Stimulated activated CD4-positive, alpha-beta T cell treated with anti-CD3 and anti-CD28 coated beads, Interleukin-12 subunit alpha, Interleukin-12 subunit beta, amount 100 ng/mL, for 48 hours (primary cell): Measurements from ENCODE around the gene NUB1.

Source experiments
- DNase-seq, 3 donors: peaks; one replicate each; pipeline ENCODE4 v3.0.0-alpha.2; 2020; ENCODE audit warnings: low read depth in 2 of 3, low spot score in 1 of 3

NUB1 gene

DNA sequence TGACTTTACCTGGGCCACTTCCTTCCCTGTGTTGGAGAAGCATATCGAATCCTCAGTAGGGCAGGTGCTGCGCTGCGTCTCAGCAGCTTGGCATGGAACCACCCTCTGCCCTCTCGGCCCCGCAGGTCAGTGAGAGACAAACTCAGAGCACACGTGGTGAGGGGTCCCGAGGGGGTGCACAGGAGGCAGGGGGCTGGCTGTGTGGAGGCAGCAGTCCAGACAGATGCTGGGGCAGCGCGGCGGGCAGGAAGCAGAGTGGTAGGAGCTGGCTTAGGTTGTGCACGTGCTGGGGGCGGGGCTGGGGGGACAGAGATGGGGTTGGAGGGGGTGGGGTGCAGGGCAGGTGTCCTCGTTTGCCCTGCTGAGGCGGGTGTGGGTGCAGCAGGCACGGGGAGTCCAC, 33.1 kb downstream of the NUB1 start:
- no peak for DNase-seq

DNA sequence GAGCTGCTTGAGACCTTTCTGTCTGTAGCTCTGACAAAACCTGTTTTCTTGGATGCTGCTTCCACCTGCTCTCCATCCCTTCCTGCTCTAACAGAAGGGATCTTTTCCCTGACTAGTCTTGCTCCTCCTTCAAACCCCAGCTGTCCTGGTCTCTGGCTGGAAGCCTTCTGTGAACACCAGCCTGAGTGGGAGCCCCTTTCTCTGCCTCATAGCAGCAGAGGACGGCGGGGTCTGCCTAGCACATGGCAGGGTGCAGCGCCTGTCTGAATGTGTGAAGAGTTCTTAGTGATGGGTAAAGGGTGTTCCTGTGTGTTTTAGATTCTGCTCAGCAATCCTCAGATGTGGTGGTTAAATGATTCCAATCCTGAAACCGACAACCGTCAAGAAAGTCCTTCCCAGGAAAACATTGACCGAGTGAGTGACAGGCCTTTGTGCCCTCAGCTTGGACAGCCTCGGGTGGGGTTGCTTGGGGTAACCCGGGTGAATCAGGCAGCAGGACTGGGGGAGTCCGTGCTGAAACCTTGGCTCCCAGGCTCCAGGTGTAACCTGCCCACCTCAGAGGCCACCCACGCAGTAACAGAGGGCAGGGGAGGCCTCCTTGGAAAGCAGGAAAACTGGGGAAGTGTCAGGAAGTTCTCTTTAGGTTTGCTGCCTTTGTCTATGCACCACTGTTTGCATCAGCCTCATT, 34.1 kb downstream of the NUB1 start:
- no peak for DNase-seq

DNA sequence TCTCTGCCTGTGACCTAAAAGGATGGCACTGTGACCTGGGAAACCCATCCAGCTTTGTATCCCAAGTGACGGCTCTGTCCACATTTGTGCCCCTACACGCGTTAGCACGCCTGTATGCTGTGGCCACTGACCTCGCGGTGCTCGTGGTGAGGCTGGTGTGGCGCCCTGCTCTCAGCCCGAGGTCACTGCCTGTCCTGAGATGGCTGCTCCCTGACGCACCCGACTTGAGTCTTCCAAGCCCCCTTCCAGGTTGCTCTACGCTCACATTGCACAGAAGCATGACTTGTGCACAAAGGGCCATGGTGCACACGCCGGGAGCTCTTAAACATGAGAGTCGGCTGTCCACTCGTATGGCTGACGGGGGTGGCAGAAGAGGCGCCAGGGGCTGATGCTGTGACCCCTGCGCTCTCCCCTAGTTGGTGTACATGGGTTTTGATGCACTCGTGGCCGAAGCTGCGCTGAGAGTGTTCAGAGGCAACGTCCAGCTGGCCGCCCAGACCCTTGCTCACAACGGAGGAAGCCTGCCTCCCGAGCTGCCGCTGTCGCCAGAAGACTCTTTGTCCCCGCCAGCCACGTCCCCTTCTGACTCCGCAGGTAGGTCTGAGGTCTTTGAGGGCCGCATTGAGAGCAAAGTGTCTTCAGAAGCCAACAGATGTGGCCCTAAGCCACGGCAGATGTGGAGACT, 34.7 kb downstream of the NUB1 start:
- DNase-seq: no peak

DNA sequence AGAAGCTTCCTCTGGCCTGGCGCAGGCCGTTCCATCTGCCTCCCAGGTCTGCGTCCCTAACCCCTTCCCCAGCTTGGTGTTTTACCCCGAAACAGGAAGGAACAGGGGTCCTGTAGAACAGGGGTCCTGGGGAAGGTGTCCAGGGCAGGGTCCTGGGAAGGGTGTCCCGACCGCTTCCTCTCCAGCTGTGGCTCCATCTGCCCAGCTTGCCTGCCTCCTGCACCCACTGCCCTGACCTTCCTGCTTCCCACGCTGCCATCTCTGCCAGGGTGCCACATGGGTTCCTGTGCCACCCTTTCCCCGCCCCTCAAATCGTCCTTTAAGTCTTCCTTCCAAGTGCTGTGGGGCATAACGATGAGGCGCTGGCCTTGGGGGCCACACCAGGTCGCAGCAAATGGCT, 35.8 kb downstream of the NUB1 start:
- no peak for DNase-seq

DNA sequence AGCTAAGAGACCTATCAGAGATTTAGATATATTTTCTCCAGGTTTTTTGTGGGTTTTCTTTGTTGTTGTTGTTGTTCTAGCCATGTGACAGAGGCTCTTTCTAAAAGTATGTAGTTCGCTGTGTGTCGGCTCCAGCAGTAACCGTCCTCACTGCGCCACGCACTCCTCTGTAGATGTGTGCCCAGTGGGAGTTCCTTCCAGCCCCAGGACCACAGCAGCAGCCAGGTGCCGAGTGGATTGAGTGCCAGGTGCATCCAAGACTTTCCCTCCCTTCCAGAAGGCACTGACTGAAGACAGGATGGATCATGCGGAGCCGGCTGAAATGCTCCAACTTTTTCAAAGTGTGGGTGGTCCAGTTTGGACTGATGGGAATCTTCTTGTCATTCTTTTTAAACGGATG, 36.4 kb downstream of the NUB1 start:
- no peak for DNase-seq

DNA sequence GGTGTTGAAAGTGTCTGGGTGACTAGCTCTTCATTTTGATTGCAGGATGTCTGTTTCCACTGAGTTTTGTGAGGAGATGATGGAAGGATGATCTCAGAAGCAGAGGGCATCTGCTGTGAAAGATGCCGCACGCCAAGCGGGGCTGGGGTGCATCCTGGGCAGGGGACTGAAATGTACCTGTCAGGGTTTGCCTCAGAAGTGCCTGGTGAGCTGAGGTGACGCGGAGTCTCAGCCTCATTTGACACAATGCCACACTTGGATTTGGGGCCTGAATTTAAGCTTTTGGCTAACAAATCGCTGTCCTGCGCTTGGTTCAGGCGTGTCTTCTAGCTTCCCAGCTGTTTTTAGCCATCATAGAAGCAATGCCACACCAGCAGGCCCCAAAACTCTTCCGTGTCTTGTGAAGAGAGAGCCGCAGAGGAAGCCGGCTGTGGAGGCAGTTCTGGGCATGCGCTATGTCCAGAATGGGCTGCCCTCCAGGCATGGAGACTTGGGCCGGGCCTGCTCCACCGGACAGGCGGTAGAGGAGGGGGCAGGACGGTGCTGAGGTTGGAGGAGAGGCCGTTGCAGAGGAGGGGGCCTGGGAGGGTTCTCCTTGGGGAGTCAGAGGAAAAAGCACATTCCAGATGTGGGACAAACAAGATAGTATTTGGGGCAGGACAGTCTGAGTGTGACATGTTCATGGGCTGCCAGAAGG, 37.0 kb downstream of the NUB1 start:
- no peak for DNase-seq

DNA sequence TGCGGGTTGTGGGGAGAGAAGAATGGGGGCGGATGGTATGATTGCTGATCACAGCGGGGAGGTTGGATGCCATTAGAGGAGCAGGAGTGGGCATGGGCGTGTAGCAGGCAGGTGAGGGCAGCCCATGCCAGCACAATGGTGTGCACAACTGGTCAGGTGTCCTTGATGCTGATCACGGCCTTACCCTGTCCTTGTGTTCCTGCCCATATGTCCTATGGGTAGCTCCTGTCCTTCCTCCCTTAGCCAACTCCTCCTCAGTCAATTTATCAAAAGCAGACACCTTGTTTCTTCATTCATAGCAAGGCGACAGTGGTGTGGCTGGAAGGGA, 37.5 kb downstream of the NUB1 start:
- no peak for DNase-seq

DNA sequence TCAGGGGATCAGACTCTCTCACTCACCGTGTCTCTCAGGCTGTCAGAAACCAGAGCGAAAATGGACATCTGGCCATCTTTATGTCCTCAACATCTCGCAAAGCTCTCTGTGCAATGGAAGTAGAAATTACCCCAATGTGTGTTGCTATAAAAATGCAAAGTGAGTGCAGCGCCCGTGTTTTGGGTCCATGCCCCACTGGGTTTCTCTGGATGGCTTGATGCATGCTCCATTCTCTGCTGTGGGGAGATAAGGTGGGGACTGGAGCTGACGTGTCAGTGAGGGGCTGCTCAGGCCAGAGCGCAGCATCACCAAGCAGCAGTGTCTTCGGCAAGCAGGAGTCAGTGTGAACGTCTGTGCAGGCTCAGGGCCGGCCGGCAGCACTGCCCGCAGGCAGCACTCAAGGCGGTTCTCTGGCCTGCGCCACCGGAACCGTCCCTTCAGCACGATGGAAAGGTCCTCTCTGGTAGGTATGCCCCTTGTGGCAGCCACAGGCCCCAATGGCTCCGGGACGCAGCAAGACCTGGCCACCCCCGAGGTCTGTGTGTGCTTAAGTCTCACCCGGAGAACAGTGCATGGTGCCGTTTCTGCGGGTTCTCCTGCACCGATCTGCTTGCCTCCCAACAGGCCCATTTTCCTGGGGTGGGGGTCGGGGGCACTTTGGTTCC, 38.1 kb downstream of the NUB1 start:
- no peak for DNase-seq

DNA sequence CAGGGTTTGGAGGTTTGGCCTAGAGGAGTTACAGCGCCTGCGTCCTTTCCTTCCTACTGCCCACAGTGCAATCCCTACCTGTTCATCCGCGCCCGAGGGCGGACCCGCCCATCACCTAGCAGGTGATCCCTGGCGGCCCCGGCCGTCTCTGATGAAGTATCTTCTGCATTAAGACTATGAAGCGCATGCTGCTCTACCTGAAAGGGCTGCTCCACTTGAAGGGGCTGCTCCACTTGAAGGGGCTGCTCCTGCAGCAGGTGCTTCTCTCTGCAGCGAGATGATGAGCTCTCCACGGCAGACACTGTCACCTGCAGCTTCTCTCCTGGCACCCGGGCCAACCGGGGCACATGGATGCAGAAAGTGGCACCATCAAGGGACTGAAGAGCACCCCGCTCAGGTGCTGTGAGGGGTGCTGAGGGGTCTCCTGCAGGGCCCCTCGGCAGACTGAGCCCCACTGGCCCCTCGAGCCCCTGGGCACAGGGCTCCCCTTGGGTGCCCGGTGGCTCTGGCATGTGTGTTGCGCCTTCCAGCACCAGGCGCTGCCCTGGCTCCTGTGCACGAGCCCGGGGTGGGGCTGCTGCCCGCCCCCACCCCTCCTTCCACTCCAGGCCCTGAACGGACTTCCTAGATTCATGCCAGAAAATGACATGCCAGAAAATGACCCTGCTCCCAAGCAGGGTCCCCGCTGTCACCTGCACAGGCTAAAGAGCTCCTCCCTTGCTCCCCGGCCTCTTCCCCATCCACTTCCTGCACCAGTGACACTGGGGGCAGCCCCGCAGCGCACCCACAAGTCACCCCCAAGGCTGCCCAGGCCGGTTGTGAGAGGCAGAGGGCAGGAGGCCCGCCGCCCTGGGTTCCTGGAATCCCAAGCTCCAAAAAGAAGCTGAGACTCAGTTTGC, 38.8 kb downstream of the NUB1 start:
- DNase-seq: no peak

DNA sequence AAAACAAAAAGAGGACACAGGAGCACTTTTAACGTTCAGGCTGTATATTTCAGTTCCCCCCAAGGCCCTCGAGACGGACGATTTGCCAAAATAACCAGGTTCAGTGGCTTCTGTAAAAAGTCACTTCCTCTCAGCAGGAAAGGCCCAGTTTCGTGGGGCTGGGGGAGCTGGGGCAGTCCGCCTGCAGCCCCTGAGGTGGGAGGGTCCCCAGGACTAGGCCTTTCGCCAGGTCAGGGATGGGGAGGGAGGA, 39.4 kb downstream of the NUB1 start:
- DNase-seq: no peak

DNA sequence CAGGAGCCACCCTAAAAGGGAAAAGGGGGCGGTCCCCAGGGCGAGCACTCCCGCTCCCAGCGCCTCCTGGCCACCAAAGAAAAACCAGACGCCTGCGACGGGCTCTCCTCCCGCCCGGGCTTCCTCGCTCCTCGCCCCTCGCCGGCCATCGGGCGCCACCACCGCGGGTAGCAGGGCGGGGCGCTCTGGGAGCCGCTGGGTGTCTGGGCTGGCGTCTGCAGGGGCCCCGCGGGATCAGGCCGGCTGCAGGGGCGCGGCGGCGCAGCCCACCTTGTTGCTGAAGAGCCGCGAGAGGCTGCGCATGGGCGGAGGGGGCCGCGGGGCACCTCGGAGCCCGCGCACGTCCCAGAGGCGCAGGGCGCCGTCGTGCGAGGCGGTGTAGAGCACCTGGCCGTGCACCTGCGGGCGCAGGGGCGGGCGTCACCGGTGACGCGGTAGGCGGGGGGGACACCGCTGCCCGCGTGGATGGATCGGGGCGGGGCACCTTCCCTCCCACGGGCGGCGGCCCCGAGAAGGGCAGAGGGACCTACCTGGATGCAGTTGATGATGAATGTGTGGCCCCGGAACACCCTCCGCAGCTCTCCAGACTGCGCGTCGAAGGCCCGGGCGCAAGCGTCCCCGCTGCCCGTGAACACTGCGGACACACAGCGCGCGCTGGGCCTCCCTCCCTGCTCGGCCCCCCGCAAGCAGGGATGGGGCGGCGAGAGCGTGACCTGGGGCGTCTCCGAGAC, 39.9 kb downstream of the NUB1 start:
- DNase-seq: no peak

DNA sequence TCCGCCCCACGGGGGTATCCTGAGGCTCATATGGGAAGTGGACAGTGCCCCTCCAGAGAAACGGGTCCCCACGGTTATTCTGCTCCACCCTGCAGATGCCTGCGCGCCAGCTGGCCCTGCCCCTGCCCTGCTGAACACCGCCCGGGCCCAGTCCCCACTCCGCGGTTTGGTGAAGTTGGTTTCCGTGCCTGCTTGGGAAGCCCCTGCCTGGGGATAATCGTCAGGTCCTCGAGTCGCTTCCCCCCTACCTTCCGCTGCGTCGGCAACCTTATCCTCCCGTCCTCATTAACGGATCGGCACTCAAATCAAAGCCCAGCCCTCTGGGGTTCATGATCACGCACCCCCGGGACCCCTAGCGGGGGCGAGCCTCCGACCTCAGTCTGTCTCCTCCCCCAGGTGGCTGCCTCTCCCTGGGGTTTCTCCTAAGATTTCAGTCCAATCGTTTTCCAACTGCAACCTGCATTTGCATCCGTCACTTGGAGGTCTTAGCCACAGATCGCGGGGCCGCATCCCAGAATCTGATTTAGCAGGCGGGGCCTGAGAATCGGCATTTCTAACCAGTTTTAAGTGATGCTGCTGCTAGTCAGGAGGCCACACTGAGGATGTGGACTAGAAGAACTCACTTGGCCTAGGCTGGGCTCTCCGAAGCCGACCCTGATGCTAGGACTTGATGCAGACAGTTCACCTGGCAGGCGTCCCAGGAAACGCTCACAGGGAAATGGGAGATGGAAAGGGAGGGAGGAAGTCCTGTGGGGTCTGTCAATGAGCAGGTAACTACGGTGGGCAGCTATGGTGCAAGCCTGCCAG, 40.7 kb downstream of the NUB1 start:
- DNase-seq: no peak

DNA sequence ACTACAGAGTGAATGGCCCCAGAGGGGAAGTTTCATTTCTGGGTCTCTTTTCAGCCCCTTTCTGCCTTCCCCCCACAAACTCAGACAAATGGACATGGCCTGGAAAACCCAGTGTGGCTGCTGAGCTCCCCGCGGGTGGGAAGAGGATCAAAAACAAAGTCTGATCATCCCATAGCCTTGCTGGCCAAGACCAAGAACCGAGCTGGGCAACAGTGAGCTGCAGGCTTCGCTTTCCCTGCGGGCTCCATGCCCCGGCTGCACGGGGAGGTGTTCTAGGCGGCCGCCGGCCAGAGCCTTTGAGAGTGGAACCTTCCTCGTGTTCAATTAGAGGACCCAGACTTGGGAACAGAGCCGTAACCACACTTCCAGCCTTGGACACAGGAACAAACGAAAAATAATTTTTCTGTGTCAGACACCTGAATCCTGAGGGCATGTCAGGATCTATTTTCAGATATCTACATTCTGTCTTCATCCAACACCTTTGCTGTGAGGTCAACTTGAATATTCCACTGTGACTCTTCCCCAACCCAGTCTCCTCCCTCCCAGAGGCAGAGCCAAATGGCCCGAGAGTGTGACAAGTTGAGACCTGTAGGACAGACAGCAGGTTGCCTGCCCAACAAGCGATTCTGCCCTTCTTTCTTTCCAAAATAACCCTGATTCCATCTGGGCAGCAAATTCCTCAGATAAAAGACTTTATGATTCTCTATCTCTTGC, 42.2 kb downstream of the NUB1 start:
- DNase-seq: no peak

DNA sequence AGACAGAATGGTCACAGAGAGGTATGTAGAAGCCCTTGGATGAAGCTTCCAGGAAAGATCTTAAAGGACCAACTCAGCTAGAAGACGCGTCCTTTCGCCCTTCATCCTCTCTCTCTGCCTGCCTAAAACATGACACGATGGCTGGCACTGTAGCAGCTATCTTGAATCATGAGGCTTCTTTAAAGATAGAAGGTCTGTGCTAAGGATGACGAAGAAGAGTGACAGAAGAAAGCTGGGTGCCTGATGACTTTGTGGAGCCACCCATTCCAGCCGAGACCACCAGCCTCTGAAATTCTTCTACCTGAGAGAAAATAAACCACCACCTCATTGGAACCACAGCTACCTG, 42.7 kb downstream of the NUB1 start:
- no peak for DNase-seq

DNA sequence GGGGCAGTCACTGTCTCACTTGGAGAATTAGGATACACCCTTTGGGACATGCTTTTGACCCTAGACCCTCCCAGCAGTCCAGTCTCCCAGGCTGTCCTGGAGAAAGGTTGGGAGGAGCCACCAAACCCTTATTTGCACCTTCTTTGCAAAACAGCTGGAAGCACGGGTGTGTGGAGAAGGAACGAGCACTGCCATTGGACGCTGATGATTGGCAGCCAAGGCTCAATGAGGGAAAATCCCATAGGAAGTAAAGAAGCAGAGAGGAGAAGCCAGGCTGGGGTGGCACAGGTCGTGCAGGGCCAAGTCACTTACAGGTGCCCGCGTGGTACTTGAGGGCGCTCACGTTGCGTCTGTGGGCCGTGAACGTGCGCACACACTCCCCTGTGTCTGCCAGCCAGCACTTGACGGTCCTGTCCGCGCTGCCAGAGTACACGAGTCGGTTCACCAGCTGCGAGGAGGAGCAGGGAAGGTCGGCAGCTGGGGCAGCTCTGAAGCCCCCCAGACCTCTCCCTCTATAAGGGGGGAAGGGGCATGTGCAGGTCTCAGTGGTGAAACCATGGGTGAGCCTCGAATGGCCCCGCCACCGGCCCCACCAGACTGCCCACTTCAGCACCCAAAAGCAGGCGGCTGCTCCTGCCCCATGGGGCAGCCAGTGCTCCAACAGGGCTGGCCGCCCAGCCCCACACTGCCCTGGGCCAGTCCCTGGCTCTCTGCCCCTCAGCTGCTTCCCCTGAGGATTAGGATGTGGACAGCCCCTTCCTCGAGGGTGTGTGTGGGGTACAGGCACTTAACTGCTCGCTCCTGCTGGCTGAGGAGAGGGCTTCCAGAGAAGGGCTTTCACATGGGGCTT, 43.4 kb downstream of the NUB1 start:
- no peak for DNase-seq

DNA sequence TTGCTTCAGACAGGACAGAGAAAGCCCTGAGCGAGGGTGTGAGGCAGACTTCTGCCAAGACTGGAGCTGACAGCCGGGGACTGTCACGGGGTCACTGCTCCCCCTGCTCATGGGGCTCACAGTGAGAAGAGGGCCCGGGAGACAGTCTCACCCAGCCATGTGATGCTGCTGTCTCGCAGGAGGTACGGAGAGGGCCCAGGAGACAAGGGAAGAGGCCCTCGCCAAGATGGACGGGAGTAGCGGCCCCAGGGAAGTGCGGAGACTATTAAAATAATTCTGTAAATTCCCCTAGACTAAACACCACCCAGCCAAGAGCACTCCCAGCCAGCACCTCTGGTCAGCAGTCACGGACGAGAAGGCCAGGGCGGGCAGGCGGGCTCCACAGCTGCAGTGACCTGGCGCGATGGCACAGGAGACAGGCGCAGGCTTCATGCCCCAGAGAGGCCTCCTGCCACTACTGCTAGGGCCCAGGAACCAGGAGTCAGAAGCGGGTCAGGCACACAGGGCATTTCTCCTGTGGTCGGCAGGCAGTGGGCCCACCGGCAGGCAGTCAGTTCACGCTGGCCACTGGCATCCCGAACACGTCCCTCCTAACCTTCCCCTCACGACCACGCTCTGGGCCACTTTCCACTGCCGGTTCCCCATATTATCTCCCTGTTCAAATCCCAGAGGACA, 44.2 kb downstream of the NUB1 start:
- no peak for DNase-seq

DNA sequence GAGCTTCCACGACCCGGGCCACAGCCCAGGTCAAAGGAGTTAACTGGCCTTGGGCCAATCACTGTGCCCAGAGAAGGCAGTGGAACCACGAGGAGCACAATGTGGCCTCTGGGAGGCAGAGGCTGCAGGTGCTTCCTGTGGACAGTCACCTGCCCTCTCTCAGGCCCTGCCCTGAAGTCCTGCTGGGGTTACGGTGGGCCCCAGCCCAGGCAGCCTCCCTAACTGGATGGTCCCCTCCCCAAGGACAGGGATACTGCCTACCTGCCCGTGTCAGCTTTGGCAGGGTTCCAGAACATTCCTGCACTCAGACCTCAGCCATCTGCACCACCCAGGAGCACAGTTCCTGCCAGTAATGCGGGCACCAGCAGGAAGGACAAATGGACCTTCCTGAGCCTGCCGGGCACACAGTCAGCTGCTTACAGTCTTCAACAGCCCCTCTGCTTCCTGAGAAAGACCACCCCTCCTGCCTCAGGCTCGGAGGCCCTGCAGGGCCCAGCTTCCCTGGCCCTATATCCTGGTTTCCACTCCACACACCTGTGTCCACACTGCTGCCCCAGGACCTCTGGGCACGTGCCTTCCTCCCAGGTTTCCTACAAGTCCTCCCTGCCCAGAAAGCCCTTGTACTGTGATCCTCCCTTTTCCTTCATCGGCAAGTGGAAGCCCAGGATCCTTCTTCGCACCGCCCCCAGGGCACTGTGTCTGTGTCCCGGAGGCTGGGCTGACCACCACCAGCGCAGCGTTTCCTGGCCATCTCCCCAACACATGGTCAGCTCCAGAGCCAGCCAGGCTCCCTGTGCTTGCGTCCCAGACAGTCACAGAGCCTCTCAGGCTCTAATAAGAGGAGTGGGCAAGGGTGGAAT, 44.9 kb downstream of the NUB1 start:
- no peak for DNase-seq
